CD4-positive, alpha-beta T cell treated with Interleukin-6 at 100 ng/mL for 8 hours (primary cell): ENCODE measurements around the gene MEIS1.

ENCODE experiments used
- DNase-seq: peaks from one replicate; pipeline ENCODE4 v3.0.0-alpha.2; 2020; ENCODE audit warnings: mixed read lengths, low spot score

Gene MEIS1

GRCh38 chr2:66443979-66444861, 9.3 kb downstream of the MEIS1 start:
- DNase-seq = no peak

GRCh38 chr2:66445076-66445924, 10.4 kb downstream of the MEIS1 start:
- no peak for DNase-seq

- no peak for DNase-seq
These were observed 11.3 kb downstream of the MEIS1 start for GRCh38 chr2:66445925-66446871.

- no peak for DNase-seq
These were observed 12.0 kb downstream of the MEIS1 start for GRCh38 chr2:66446941-66447340.

GRCh38 chr2:66447677-66448076, 12.8 kb downstream of the MEIS1 start:
- no peak for DNase-seq

- no peak for DNase-seq
These were observed 13.4 kb downstream of the MEIS1 start for GRCh38 chr2:66448136-66448991.

- DNase-seq = no peak
These were observed 17.3 kb downstream of the MEIS1 start for GRCh38 chr2:66452214-66452613.

- no peak for DNase-seq
These were observed 18.0 kb downstream of the MEIS1 start for GRCh38 chr2:66452917-66453316.

- no peak for DNase-seq
These were observed 20.6 kb downstream of the MEIS1 start for GRCh38 chr2:66455490-66455889.

- no peak for DNase-seq
These were observed 21.5 kb downstream of the MEIS1 start for GRCh38 chr2:66456183-66457041.

- DNase-seq = no peak
These were observed 22.6 kb downstream of the MEIS1 start for GRCh38 chr2:66457545-66457944.

- no peak for DNase-seq
These were observed 25.1 kb downstream of the MEIS1 start for GRCh38 chr2:66460031-66460430.

GRCh38 chr2:66461001-66461663, 26.2 kb downstream of the MEIS1 start:
- DNase-seq = no peak

- DNase-seq = no peak
These were observed 27.0 kb downstream of the MEIS1 start for GRCh38 chr2:66461664-66462500.

- DNase-seq = no peak
These were observed 27.5 kb downstream of the MEIS1 start for GRCh38 chr2:66462501-66462825.

- no peak for DNase-seq
These were observed 28.4 kb downstream of the MEIS1 start for GRCh38 chr2:66463206-66463755.

GRCh38 chr2:66464930-66465637, 30.2 kb downstream of the MEIS1 start:
- no peak for DNase-seq

GRCh38 chr2:66466433-66466832, 31.5 kb downstream of the MEIS1 start:
- DNase-seq = no peak
